H9 (cell line): ENCODE data around the gene YBEY. TPM values are rescaled to one million over a fixed set of nuclear protein-coding genes. Genes with fewer than 3 reads are reported as not detected.

ENCODE experiments used
- DNase-seq: peaks from one replicate; pipeline ENCODE4 v3.0.0-alpha.2; 2017
- H2AFZ ChIP-seq: one replicate; pipeline ENCODE4 v1.6.1; 2013; ENCODE audit warnings: mild to moderate bottlenecking, low read length, control low read depth, moderate library complexity
- H2AK5ac ChIP-seq: 2 replicates; pipeline ENCODE4 v1.6.1; 2013; ENCODE audit warnings: low read length, control low read depth, mixed read lengths; ENCODE audit not compliant: insufficient read length
- H2BK120ac ChIP-seq: one replicate; pipeline ENCODE4 v1.6.1; 2013; ENCODE audit warnings: low read depth, mild to moderate bottlenecking, low read length, control low read depth, inconsistent platforms; ENCODE audit not compliant: poor library complexity, severe bottlenecking
- H2BK12ac ChIP-seq: 2 replicates; pipeline ENCODE4 v1.6.1; 2013; ENCODE audit warnings: low read length, control low read depth, mixed read lengths, low read depth; ENCODE audit not compliant: insufficient read length
- H2BK15ac ChIP-seq: 2 replicates; pipeline ENCODE4 v1.6.1; 2013; ENCODE audit warnings: low read depth, low read length, control low read depth
- H2BK20ac ChIP-seq: one replicate; pipeline ENCODE4 v1.6.1; 2013; ENCODE audit warnings: low read depth, mild to moderate bottlenecking, low read length, control low read depth, inconsistent platforms; ENCODE audit not compliant: poor library complexity, severe bottlenecking
- H2BK5ac ChIP-seq: 2 replicates; pipeline ENCODE4 v1.6.1; 2013; ENCODE audit warnings: low read length, control low read depth, mixed read lengths; ENCODE audit not compliant: insufficient read length
- H3K14ac ChIP-seq: 2 replicates; pipeline ENCODE4 v1.6.1; 2013; ENCODE audit warnings: low read length, control low read depth; ENCODE audit not compliant: insufficient read depth
- H3K18ac ChIP-seq: 2 replicates; pipeline ENCODE4 v1.6.1; 2013; ENCODE audit warnings: low read depth, mild to moderate bottlenecking, mixed read lengths, low read length, control low read depth; ENCODE audit not compliant: insufficient read length
- H3K23ac ChIP-seq: 2 replicates; pipeline ENCODE4 v1.6.1; 2013; ENCODE audit warnings: low read length, control low read depth, mixed read lengths, low read depth; ENCODE audit not compliant: insufficient read length
- H3K23me2 ChIP-seq: 2 replicates; pipeline ENCODE4 v1.6.1; 2013; ENCODE audit warnings: low read depth, mild to moderate bottlenecking, mixed read lengths, low read length, control low read depth; ENCODE audit not compliant: insufficient read length, poor library complexity, severe bottlenecking
- H3K27ac ChIP-seq: 2 replicates; pipeline ENCODE4 v1.5.1; 2013; ENCODE audit warnings: low read length, control low read depth, mixed read lengths, low read depth; ENCODE audit not compliant: insufficient read length
- H3K27me3 ChIP-seq: 2 replicates; pipeline ENCODE4 v1.6.1; 2013; ENCODE audit warnings: low read length, control low read depth, inconsistent platforms; ENCODE audit not compliant: insufficient read depth
- H3K4ac ChIP-seq: 2 replicates; pipeline ENCODE4 v1.6.1; 2013; ENCODE audit warnings: low read depth, mild to moderate bottlenecking, control low read depth, inconsistent platforms, low read length, moderate library complexity
- H3K4me1 ChIP-seq: 2 replicates; pipeline ENCODE4 v1.6.1; 2013; ENCODE audit warnings: low read length, control low read depth, inconsistent platforms; ENCODE audit not compliant: insufficient read depth
- H3K4me2 ChIP-seq: 2 replicates; pipeline ENCODE4 v1.6.1; 2013; ENCODE audit warnings: low read length, control low read depth, mixed read lengths; ENCODE audit not compliant: insufficient read length, insufficient read depth
- H3K56ac ChIP-seq: 2 replicates; pipeline ENCODE4 v1.6.1; 2013; ENCODE audit warnings: low read depth, mild to moderate bottlenecking, mixed read lengths, low read length, control low read depth; ENCODE audit not compliant: insufficient read length
- H3K79me1 ChIP-seq: 2 replicates; pipeline ENCODE4 v1.6.1; 2013; ENCODE audit warnings: low read depth, mild to moderate bottlenecking, moderate library complexity, low read length, control low read depth, inconsistent platforms; ENCODE audit not compliant: insufficient read depth, poor library complexity, severe bottlenecking
- H3K79me2 ChIP-seq: 2 replicates; pipeline ENCODE4 v1.6.1; 2013; ENCODE audit warnings: low read length, control low read depth, inconsistent platforms; ENCODE audit not compliant: insufficient read depth
- H3K9ac ChIP-seq: 2 replicates; pipeline ENCODE4 v1.6.1; 2013; ENCODE audit warnings: low read length, control low read depth, mixed read lengths; ENCODE audit not compliant: insufficient read length; ENCODE audit errors: extremely low read depth
- H3K9me3 ChIP-seq: one replicate; pipeline ENCODE4 v1.6.1; 2013; ENCODE audit warnings: low read depth, low read length, inconsistent platforms; ENCODE audit not compliant: control insufficient read depth
- H3T11ph ChIP-seq: one replicate; pipeline ENCODE4 v1.6.1; 2013; ENCODE audit warnings: mild to moderate bottlenecking, low read length, control low read depth, inconsistent platforms
- H4K20me1 ChIP-seq: one replicate; pipeline ENCODE4 v1.6.1; 2013; ENCODE audit not compliant: control insufficient read depth, insufficient read length, insufficient read depth
- H4K5ac ChIP-seq: 2 replicates; pipeline ENCODE4 v1.6.1; 2013; ENCODE audit warnings: low read depth, mild to moderate bottlenecking, mixed read lengths, low read length, control low read depth; ENCODE audit not compliant: insufficient read length
- H4K8ac ChIP-seq: replicated peaks from 2 replicates; pipeline ENCODE4 v1.6.1; 2013; ENCODE audit warnings: low read length, control low read depth, mixed read lengths, low read depth; ENCODE audit not compliant: insufficient read length
- H4K91ac ChIP-seq: 2 replicates; pipeline ENCODE4 v1.6.1; 2013; ENCODE audit warnings: low read depth, mild to moderate bottlenecking, moderate library complexity, mixed read lengths, low read length, control low read depth; ENCODE audit not compliant: insufficient read length
- H3K27ac Mint-ChIP-seq, 3 experiments: 2 replicates in 2 of 3; 3 replicates in 1 of 3; pipeline ENCODE4 v1.8.0; 2020 to 2021; ENCODE audit warnings: mixed read lengths in 3 of 3, mild to moderate bottlenecking in 1 of 3, moderate library complexity in 1 of 3
- H3K27me3 Mint-ChIP-seq: 2 replicates; pipeline ENCODE4 v1.8.0; 2021; ENCODE audit warnings: low read depth, mild to moderate bottlenecking, moderate library complexity, mixed read lengths
- H3K36me3 Mint-ChIP-seq, 3 experiments: 2 replicates in 2 of 3; 3 replicates in 1 of 3; pipeline ENCODE4 v1.8.0; 2020 to 2021; ENCODE audit warnings: low read depth in 3 of 3, mixed read lengths in 3 of 3; ENCODE audit not compliant: insufficient read depth in 1 of 3
- H3K4me1 Mint-ChIP-seq, 2 experiments: 2 replicates each; pipeline ENCODE4 v1.8.0; 2020; ENCODE audit warnings: mixed read lengths in 2 of 2
- H3K4me3 Mint-ChIP-seq, 2 experiments: 2 replicates in 1 of 2; 3 replicates in 1 of 2; pipeline ENCODE4 v1.8.0; 2020 to 2021; ENCODE audit warnings: mild to moderate bottlenecking in 2 of 2, mixed read lengths in 2 of 2, moderate library complexity in 1 of 2
- H3K9me3 Mint-ChIP-seq, 2 experiments: 2 replicates in 1 of 2; 3 replicates in 1 of 2; pipeline ENCODE4 v1.8.0; 2020; ENCODE audit warnings: mild to moderate bottlenecking in 2 of 2, mixed read lengths in 2 of 2, moderate library complexity in 1 of 2
- WGBS: extraction: QIAGEN DNeasy Blood & Tissue Kit; methylation state at CpG from one replicate; pipeline ENCODE4 v1.1.7; 2013; ENCODE audit warnings: missing lambda C conversion rate, low lambda C conversion rate, mixed read lengths; ENCODE audit not compliant: insufficient read length; ENCODE audit errors: extremely low coverage; 5-methylcytosine and 5-hydroxymethylcytosine counted together
- total RNA-seq: library from RNA; stranded (reverse); gene quantifications from 2 replicates; pipeline ENCODE4 v1.2.1, GENCODE V29; 2021
- TF ChIP-seq, protein P1 (sequence below): fragments of 200-600 bp; sonication (generic); conservative IDR thresholded peaks from 3 replicates; pipeline ENCODE4 v1.8.0; 2021; ENCODE audit warnings: antibody characterized with exemption, mild to moderate bottlenecking

The YBEY gene
- total RNA-seq, 1 experiment from 2014 or later = 26.2 TPM

DNA sequence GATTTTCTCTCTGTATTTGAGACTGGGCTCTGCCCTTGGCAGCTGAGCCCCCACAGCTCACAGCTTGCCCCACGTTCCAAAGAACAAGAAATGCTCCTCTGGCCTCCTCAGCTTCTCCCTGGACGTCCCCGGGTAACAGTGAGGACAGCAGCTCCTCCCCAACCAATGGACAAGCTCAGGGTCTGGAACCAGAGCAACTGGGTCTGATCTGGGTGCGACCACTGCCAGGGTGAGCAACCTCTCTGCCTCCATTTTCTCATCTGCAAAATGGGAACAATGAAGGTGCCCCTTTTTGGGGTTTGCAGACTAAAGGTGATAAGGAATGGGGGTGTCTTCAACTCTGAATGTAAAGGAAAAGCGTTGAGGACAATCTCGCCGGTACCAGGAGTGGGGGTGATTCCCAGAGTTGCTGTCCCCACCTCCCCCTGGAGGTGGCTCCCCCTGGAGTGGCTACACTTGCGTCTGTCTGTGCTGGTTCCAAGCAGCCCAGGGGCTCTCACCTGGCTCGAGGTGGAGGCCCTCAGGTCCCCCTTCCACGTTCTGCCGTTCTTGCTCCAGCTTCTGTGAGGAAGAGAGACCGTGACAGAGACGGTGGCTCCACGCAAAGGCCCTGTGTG, 30.7 kb downstream of the YBEY start:
- no peaks in the 10 kb centered on the region for H3K23me2 ChIP-seq
- H2BK12ac ChIP-seq = no peak overlapping the region
- Mint-ChIP-seq H3K9me3 (no peaks in the 10 kb centered on the region), H3K36me3 (peaks cover 21 to 31% (median 30%) of the 10 kb centered on the region in 3 experiments; a peak in 6 of 7 replicates), H3K4me3 (no peak overlapping the region), H3K27ac (no peak overlapping the region), H3K27me3 (no peaks in the 10 kb centered on the region), H3K4me1 (peaks cover 27% of the 10 kb centered on the region in 2 experiments)
- H3K9me3 ChIP-seq = no peaks in the 10 kb centered on the region
- H3K14ac ChIP-seq = no peak overlapping the region
- no peak overlapping the region for H2AK5ac ChIP-seq
- no peak overlapping the region for H3K27ac ChIP-seq
- no peaks in the 10 kb centered on the region for H3K27me3 ChIP-seq
- peaks cover 2% of the 10 kb centered on the region for H3K79me1 ChIP-seq
- H3K4ac ChIP-seq = no peak overlapping the region
- H2BK120ac ChIP-seq = no peak overlapping the region
- no peak for DNase-seq
- no peak overlapping the region for H4K5ac ChIP-seq
- no peak overlapping the region for H3K23ac ChIP-seq
- no peak overlapping the region for H2BK5ac ChIP-seq
- no peak overlapping the region for H4K8ac ChIP-seq
- no CpG with 5 or more reads among the region's 14 CpGs for WGBS
- H3K4me1 ChIP-seq = peaks cover 7% of the 10 kb centered on the region; the same call in 1 of the 2 replicates
- no peak overlapping the region for H2BK15ac ChIP-seq
- H3K18ac ChIP-seq = no peak overlapping the region
- H4K91ac ChIP-seq = no peak overlapping the region
- H3K9ac ChIP-seq = no peak overlapping the region
- no peak overlapping the region for H3T11ph ChIP-seq
- no peak overlapping the region for H2BK20ac ChIP-seq
- H3K4me2 ChIP-seq = no peak overlapping the region
- H3K56ac ChIP-seq = no peak overlapping the region
- H2AFZ ChIP-seq = no peak overlapping the region
- TF ChIP-seq, protein P1, sequence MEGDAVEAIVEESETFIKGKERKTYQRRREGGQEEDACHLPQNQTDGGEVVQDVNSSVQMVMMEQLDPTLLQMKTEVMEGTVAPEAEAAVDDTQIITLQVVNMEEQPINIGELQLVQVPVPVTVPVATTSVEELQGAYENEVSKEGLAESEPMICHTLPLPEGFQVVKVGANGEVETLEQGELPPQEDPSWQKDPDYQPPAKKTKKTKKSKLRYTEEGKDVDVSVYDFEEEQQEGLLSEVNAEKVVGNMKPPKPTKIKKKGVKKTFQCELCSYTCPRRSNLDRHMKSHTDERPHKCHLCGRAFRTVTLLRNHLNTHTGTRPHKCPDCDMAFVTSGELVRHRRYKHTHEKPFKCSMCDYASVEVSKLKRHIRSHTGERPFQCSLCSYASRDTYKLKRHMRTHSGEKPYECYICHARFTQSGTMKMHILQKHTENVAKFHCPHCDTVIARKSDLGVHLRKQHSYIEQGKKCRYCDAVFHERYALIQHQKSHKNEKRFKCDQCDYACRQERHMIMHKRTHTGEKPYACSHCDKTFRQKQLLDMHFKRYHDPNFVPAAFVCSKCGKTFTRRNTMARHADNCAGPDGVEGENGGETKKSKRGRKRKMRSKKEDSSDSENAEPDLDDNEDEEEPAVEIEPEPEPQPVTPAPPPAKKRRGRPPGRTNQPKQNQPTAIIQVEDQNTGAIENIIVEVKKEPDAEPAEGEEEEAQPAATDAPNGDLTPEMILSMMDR = no peak
- H4K20me1 ChIP-seq = no peaks in the 10 kb centered on the region
- no peaks in the 10 kb centered on the region; the same call in 1 of the 2 replicates for H3K79me2 ChIP-seq
